Ascending aorta (tissue), 2 donors: ENCODE data around the gene TOX4. TPM values are rescaled to one million over a fixed set of nuclear protein-coding genes. Genes with fewer than 3 reads are reported as not detected.
A peak's percentile ranks its signal among the peaks of the same experiment; 100 is the strongest.

Source experiments
- DNase-seq, 2 donors: peaks; one replicate each; pipeline ENCODE4 v3.0.0-alpha.2; 2019; ENCODE audit warnings: low spot score in 2 of 2
- H3K27ac ChIP-seq, 2 donors: fragments of 200-600 bp; sonication (generic); one replicate each; pipeline ENCODE4 v1.5.1; 2016 to 2017; ENCODE audit warnings: mild to moderate bottlenecking in 1 of 2
- H3K27me3 ChIP-seq: fragments of 200-600 bp; sonication (generic); one replicate; pipeline ENCODE4 v1.5.1; 2017
- H3K36me3 ChIP-seq, 2 donors: fragments of 200-600 bp; sonication (generic); one replicate each; pipeline ENCODE4 v1.5.1; 2016
- H3K4me1 ChIP-seq, 2 donors: fragments of 200-600 bp; sonication (generic); one replicate each; pipeline ENCODE4 v1.5.1; 2016 to 2017; ENCODE audit warnings: mild to moderate bottlenecking in 1 of 2
- H3K4me3 ChIP-seq, 2 donors: fragments of 200-600 bp; sonication (generic); one replicate each; pipeline ENCODE4 v1.5.1; 2016 to 2017; ENCODE audit warnings: mild to moderate bottlenecking in 1 of 2
- H3K9me3 ChIP-seq, 2 donors: fragments of 200-600 bp; sonication (generic); one replicate each; pipeline ENCODE4 v1.5.1; 2016
- intact Hi-C: fragments of 100-400 bp; cut with DNase I; formaldehyde crosslinking; loops from one replicate; pipeline ENCODE4 v1.15.1; 2023
- total RNA-seq: library from RNA; depleted of rRNA; stranded (reverse); fragments of >200 nt; gene quantifications from one replicate; pipeline ENCODE4 v1.1.0, GENCODE V29; 2016
- TF ChIP-seq, protein P1 (sequence below), 3 experiments: fragments of 200-600 bp in 2 of 3; fragments of 450-650 bp in 1 of 3; sonication (generic) in 2 of 3; IDR thresholded peaks; one replicate each; pipeline ENCODE4 v1.5.1; 2016 to 2019; ENCODE audit warnings: antibody characterized with exemption in 3 of 3, mild to moderate bottlenecking in 1 of 3, moderate library complexity in 1 of 3

Gene TOX4
- total RNA-seq, 1 donor from 2014 or later = 76.7 TPM

DNA sequence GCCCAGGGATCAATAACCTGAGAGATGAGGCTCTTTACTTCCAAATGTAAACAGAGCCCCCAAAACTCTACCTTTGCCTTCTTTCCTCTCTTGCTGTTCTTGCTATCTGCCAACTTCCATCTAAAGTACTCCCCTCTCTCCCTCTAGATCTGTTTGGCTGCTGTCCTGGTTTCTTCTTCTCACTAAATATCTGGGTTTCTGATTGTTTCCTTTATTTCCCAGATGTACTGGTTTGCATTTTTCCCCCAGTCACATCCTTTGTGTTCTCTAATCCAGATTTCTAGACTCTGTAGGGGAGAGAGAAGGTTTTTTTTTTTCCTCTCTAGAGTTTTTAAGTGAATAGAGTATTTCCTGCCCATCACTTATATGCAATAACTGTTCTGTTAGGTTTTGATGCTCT is 56.3 kb downstream of the TOX4 start:
- intact Hi-C loops = no loop called here
- TF ChIP-seq, protein P1, sequence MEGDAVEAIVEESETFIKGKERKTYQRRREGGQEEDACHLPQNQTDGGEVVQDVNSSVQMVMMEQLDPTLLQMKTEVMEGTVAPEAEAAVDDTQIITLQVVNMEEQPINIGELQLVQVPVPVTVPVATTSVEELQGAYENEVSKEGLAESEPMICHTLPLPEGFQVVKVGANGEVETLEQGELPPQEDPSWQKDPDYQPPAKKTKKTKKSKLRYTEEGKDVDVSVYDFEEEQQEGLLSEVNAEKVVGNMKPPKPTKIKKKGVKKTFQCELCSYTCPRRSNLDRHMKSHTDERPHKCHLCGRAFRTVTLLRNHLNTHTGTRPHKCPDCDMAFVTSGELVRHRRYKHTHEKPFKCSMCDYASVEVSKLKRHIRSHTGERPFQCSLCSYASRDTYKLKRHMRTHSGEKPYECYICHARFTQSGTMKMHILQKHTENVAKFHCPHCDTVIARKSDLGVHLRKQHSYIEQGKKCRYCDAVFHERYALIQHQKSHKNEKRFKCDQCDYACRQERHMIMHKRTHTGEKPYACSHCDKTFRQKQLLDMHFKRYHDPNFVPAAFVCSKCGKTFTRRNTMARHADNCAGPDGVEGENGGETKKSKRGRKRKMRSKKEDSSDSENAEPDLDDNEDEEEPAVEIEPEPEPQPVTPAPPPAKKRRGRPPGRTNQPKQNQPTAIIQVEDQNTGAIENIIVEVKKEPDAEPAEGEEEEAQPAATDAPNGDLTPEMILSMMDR (IDR thresholded peaks at IDR 0.05) = no peak

DNA sequence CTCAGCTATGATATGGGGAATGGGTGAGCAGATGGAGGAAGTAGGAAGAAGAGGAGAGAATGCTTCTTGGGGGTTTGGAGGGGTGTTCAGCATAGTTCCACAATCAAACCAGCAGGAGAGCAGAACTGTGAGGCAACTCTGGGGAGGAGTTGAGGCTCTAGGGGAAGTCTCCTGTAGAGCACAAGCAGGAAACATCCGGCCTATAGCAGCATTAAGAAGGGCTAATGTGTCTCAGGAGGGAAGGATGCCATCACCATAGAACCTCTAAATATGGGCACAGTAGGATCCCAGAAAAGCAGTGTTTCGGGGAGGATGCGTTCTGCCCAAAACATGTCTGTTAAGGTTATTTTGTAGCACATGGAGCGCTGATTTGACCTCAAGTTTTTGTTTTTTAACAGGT is 57.6 kb downstream of the TOX4 start:
- H3K27ac ChIP-seq = no peak overlapping the region
- H3K9me3 ChIP-seq = no peaks in the 10 kb centered on the region
- H3K36me3 ChIP-seq = no peaks in the 10 kb centered on the region
- peaks cover 0 to 4% of the 10 kb centered on the region in 2 donors for H3K4me1 ChIP-seq
- H3K27me3 ChIP-seq = peaks cover 2% of the 10 kb centered on the region
- intact Hi-C loops = no loop called here
- DNase-seq = no peak
- no peak overlapping the region for H3K4me3 ChIP-seq
- TF ChIP-seq, protein P1 (IDR thresholded peaks at IDR 0.05) = no peak

More for the DNA sequence above, 56.3 kb downstream of the TOX4 start:
- H3K27ac ChIP-seq = no peak overlapping the region
- H3K9me3 ChIP-seq = no peaks in the 10 kb centered on the region
- H3K4me1 ChIP-seq = peaks cover 0 to 4% of the 10 kb centered on the region in 2 donors
- H3K4me3 ChIP-seq = no peak overlapping the region
- no peaks in the 10 kb centered on the region for H3K36me3 ChIP-seq
- H3K27me3 ChIP-seq = peaks cover 2% of the 10 kb centered on the region
- DNase-seq = no peak

DNA sequence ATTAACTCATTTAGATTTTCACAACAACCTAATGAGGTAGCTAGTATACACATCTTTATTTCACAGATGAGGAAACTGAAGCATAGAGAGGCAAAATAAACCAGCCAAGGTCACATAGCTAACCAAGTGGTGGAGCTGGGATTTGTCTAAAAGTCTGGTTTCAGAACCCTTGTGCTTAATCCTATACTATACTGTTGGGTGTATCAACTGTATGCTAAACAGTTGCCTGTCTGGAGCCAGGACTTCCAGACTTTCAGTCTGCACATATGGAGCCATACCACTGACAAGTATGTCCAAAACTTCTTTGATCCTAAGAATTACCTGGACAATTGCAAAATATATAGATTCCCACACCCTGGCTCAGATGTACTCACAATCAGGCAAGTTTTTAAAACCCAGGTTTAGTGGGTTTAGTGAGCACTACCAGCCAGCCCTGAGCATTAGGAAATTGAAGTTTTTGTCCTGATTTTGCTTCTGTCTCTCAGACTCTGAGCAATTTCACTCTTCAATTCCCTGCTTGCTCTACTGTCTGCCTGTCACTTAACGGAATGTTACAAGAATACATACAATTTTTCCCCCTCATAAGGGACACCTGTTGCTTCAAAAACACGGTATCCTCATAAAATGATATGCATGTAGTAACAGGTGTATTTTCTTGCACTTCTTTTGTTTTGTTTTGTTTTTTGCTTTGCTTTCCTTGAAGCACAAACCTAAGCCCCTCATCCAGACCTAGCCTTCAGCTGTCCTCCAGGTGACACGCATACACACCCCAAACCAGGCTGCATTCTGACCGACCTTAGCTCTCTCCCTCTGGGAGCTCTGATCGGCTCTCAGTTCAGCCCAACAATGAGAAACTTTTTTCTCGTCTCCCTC is 58.8 kb downstream of the TOX4 start:
- TF ChIP-seq, protein P1 (IDR thresholded peaks at IDR 0.05) = no peak
- Histone ChIP-seq H3K4me1 (peaks cover 0 to 4% of the 10 kb centered on the region in 2 donors), H3K27me3 (peaks cover 2% of the 10 kb centered on the region), H3K36me3 (no peaks in the 10 kb centered on the region), H3K9me3 (no peaks in the 10 kb centered on the region), H3K4me3 (peak overlapping the region in 1 of 2 donors; percentile 15), H3K27ac (no peak overlapping the region)
- intact Hi-C loops = no loop called here
- DNase-seq = no peak

DNA sequence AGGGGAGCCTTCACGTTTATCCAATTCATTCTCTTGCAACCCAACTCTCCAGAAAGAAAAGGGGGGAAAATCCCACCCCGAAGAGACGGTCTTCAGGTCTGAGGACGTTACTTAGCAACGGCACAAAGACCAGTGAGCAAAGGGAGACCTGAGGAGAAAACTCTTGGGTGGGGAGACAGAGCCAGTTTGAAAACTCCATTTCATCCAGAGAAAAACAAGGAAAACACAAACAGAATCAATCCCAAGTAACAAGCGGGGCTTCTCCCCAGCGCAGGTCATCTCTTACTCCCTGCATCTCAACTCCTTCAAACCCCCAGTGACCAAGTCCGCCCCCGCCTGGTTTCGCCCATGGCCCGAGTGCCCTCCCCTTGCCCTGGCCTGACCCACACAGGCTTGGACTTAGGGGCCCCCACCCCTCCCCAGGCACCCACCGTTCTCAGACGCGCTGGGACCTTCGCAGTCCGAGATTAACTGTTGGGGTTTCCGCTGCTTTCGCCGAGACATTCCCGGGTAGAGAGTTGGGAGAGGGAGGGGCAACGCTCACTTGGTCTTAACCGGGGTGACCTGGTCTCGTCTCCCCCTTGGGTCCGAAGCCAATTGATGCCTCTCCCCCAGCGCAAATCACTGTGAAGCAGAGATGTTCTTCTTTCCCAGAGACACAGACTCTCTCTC is 59.6 kb downstream of the TOX4 start:
- Histone ChIP-seq H3K4me3 (peak overlapping the region; percentile 15 to 26), H3K9me3 (no peaks in the 10 kb centered on the region), H3K4me1 (peaks cover 0 to 4% of the 10 kb centered on the region in 2 donors), H3K36me3 (no peaks in the 10 kb centered on the region), H3K27ac (no peak overlapping the region), H3K27me3 (peaks cover 2% of the 10 kb centered on the region)
- TF ChIP-seq, protein P1 (IDR thresholded peaks at IDR 0.05) = no peak
- DNase-seq = no peak
- intact Hi-C loops = no loop called here

DNA sequence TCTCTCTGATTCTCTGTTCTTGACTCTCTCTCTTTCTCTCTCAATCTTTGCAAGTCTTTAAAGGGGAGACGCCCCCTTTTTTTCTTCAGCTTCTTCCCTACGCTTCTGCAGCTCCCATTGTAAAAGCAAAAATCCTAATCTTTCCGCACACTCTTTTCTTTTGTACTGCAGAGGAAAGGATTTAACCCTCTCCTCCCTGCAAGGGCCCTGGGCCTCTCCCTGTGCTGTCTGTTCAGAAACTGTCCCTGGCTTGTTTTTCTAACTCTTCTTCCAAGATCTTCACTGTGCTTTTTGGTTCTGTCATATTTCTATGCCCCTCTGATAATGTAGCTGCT is 60.1 kb downstream of the TOX4 start:
- Histone ChIP-seq H3K4me3 (peak overlapping the region; percentile 15 to 26), H3K4me1 (peaks cover 0 to 4% of the 10 kb centered on the region in 2 donors), H3K27me3 (peaks cover 2% of the 10 kb centered on the region), H3K36me3 (no peaks in the 10 kb centered on the region), H3K9me3 (no peaks in the 10 kb centered on the region), H3K27ac (no peak overlapping the region)
- intact Hi-C loops = no loop called here
- DNase-seq = no peak
- TF ChIP-seq, protein P1 (IDR thresholded peaks at IDR 0.05) = no peak
